A549 (cell line): ENCODE measurements around the gene ITPKC.

Source experiments
- CEBPB ChIP-seq, 2 experiments: fragments of >200 bp in 1 of 2; sonication (Bioruptor Twin) in 1 of 2; formaldehyde crosslinking in 1 of 2; IDR thresholded peaks; 2 replicates each; pipeline ENCODE4 v1.6.1; 2012 to 2016
- EP300 ChIP-seq, 2 experiments: fragments of >200 bp; sonication (Bioruptor Twin); formaldehyde crosslinking; IDR thresholded peaks; 2 replicates in 1 of 2; 3 replicates in 1 of 2; pipeline ENCODE4 v1.6.1; 2016 to 2017
- MAFK ChIP-seq: fragments of 450-650 bp; IDR thresholded peaks from 2 replicates; pipeline ENCODE4 v1.6.1; 2014; ENCODE audit not compliant: partially characterized antibody
- MAX ChIP-seq: IDR thresholded peaks from 2 replicates; pipeline ENCODE4 v1.6.1; 2012
- MAZ ChIP-seq: fragments of 150-350 bp; IDR thresholded peaks from 2 replicates; pipeline ENCODE4 v1.6.1; 2014; ENCODE audit warnings: antibody characterized with exemption, low read depth, low read length, borderline replicate concordance
- POLR2A ChIP-seq: IDR thresholded peaks from 2 replicates; pipeline ENCODE4 v1.6.1; 2012; ENCODE audit warnings: mild to moderate bottlenecking, low read length
- POLR2AphosphoS2 ChIP-seq: conservative IDR thresholded peaks from 2 replicates; pipeline ENCODE4 v1.6.1; 2012; ENCODE audit warnings: low read length, improper control_type of control experiment, inconsistent platforms
- RCOR1 ChIP-seq: fragments of 150-350 bp; IDR thresholded peaks from 2 replicates; pipeline ENCODE4 v1.6.1; 2014; ENCODE audit warnings: antibody characterized with exemption, low read length, low read depth
- REST ChIP-seq: fragments of 200-600 bp; sonication (generic); IDR thresholded peaks from 2 replicates; pipeline ENCODE4 v1.6.1; 2016; ENCODE audit warnings: antibody characterized with exemption, mild to moderate bottlenecking, moderate library complexity
- ZFP36 ChIP-seq: fragments of 450-650 bp; IDR thresholded peaks from 2 replicates; pipeline ENCODE4 v1.6.1; 2014; ENCODE audit warnings: borderline replicate concordance; ENCODE audit not compliant: partially characterized antibody
- TF ChIP-seq, protein P1 (sequence below): fragments of >200 bp; sonication (Bioruptor Twin); formaldehyde crosslinking; IDR thresholded peaks from 3 replicates; pipeline ENCODE4 v1.5.1; 2016
- TF ChIP-seq, protein P2 (sequence below): fragments of 450-650 bp; IDR thresholded peaks from 2 replicates; pipeline ENCODE4 v1.6.1; 2014; ENCODE audit warnings: antibody characterized with exemption

DNA sequence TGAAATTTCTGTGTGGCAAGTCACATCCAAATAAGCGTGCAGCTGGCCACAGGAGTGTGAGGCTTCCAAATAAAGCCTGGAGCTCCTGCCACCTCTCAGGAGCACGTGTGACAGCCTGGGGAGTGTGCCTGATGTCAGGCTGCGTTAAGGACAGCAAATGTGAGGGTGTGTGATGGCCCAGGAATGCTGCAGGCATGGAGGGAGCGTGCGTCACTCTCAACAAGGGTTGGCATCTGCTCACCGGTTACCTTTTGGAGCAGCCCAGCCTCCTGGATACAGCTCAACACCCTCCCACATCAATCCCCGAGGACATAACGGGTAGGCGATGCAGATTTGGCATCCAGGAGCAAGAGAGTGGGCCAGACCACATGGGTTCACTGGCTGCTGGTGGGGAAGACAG lies 45.5 kb upstream of the ITPKC start:
- TF ChIP-seq, protein P1, sequence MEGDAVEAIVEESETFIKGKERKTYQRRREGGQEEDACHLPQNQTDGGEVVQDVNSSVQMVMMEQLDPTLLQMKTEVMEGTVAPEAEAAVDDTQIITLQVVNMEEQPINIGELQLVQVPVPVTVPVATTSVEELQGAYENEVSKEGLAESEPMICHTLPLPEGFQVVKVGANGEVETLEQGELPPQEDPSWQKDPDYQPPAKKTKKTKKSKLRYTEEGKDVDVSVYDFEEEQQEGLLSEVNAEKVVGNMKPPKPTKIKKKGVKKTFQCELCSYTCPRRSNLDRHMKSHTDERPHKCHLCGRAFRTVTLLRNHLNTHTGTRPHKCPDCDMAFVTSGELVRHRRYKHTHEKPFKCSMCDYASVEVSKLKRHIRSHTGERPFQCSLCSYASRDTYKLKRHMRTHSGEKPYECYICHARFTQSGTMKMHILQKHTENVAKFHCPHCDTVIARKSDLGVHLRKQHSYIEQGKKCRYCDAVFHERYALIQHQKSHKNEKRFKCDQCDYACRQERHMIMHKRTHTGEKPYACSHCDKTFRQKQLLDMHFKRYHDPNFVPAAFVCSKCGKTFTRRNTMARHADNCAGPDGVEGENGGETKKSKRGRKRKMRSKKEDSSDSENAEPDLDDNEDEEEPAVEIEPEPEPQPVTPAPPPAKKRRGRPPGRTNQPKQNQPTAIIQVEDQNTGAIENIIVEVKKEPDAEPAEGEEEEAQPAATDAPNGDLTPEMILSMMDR, result no peak
- TF ChIP-seq MAFK (no peak), REST (no peak), POLR2A (0 out of 2 replicates have a peak, but pooled peaks have one; percentile 11), RCOR1 (no peak), MAZ (no peak), POLR2AphosphoS2 (no peak), ZFP36 (no peak), CEBPB (IDR thresholded peaks at IDR 0.05) (no peak), MAX (no peak), EP300 (IDR thresholded peaks at IDR 0.05) (no peak)
- TF ChIP-seq, protein P2, sequence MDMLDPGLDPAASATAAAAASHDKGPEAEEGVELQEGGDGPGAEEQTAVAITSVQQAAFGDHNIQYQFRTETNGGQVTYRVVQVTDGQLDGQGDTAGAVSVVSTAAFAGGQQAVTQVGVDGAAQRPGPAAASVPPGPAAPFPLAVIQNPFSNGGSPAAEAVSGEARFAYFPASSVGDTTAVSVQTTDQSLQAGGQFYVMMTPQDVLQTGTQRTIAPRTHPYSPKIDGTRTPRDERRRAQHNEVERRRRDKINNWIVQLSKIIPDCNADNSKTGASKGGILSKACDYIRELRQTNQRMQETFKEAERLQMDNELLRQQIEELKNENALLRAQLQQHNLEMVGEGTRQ, result no peak
